GM12878 (cell line): Measurements from ENCODE around the gene FBXO3. TPM values are rescaled to one million over a fixed set of nuclear protein-coding genes. Genes with fewer than 3 reads are reported as not detected.

Experiments
- ATAC-seq: fragments of 200-7000 bp; cut with Tn5 transposase; 3 replicates; pipeline ENCODE4 v1.9.1; 2020; ENCODE audit warnings: mild to moderate bottlenecking, moderate library complexity
- BruUV-seq: library from RNA; stranded (reverse); fragments of 400-500 nt; replicated peaks from 2 replicates; lab custom pipeline; 2021; lab: Mats Ljungman, UMichigan
- CTCF ChIA-PET: fragments of 300-600 bp; sonication (Branson Sonifier 250); formaldehyde crosslinking; extraction: SDS; loops from one replicate; lab custom pipeline; 2021; ENCODE audit warnings: inconsistent platforms; lab: Yijun Ruan, JAX
- POLR2A ChIA-PET: fragments of 350-600 bp; formaldehyde crosslinking; extraction: SDS; loops from one replicate; lab custom pipeline; 2021; ENCODE audit warnings: inconsistent platforms; lab: Charles Lee
- RAD21 ChIA-PET: fragments of 300-600 bp; sonication (Branson Sonifier 250); formaldehyde crosslinking; loops from one replicate; lab custom pipeline; 2023; ENCODE audit warnings: antibody characterized with exemption; ENCODE audit not compliant: unreplicated experiment; lab: Charles Lee
- SMC1A ChIA-PET: fragments of 300-600 bp; sonication (Branson Sonifier 250); formaldehyde crosslinking; loops from one replicate; lab custom pipeline; 2023; ENCODE audit not compliant: unreplicated experiment, uncharacterized antibody; lab: Charles Lee
- DNase-seq: peaks from one replicate; pipeline ENCODE4 v3.0.0-alpha.2; 2011; ENCODE audit warnings: low read depth, low spot score
- FAIRE-seq: peaks from 3 replicates; lab custom pipeline; 2011; peaks lifted over from hg19 to GRCh38; lab: Jason Lieb, UNC
- H2AFZ ChIP-seq: 2 replicates; pipeline ENCODE4 v1.6.0; 2011; ENCODE audit warnings: low read depth, low read length, control low read depth; ENCODE audit not compliant: control insufficient read depth
- H3K27ac ChIP-seq: 2 replicates; pipeline ENCODE4 v1.5.1; 2011; ENCODE audit warnings: control low read depth; ENCODE audit not compliant: control insufficient read depth, insufficient read depth
- H3K27me3 ChIP-seq, 2 experiments: replicated peaks in 1 of 2; 2 replicates each; pipeline versions ENCODE4 v1.6.0 to v1.6.1; 2011; ENCODE audit warnings: low read length in 1 of 2; ENCODE audit not compliant: control insufficient read depth in 2 of 2, insufficient read depth in 2 of 2
- H3K36me3 ChIP-seq, 2 experiments: 2 replicates each; pipeline ENCODE4 v1.5.1; 2011; ENCODE audit warnings: low read length in 1 of 2; ENCODE audit not compliant: control insufficient read depth in 2 of 2, insufficient read depth in 2 of 2
- H3K4me1 ChIP-seq: 2 replicates; pipeline ENCODE4 v1.6.1; 2011; ENCODE audit warnings: mild to moderate bottlenecking, low read length, moderate library complexity, mixed read lengths; ENCODE audit not compliant: control insufficient read depth, insufficient read depth
- H3K4me2 ChIP-seq: 2 replicates; pipeline ENCODE4 v1.6.0; 2011; ENCODE audit warnings: control low read depth; ENCODE audit not compliant: control insufficient read depth, insufficient read depth
- H3K4me3 ChIP-seq: fragments of 200-600 bp; sonication (generic); 2 replicates; pipeline ENCODE4 v1.5.1; 2016
- H3K79me2 ChIP-seq: 2 replicates; pipeline ENCODE4 v1.6.0; 2011; ENCODE audit warnings: low read length; ENCODE audit not compliant: control insufficient read depth, insufficient read depth
- H3K9ac ChIP-seq: 2 replicates; pipeline ENCODE4 v1.8.0; 2011; ENCODE audit warnings: low read length, control low read depth, mixed read lengths; ENCODE audit not compliant: control insufficient read depth, insufficient read depth
- H3K9me3 ChIP-seq: replicated peaks from 3 replicates; pipeline ENCODE4 v1.5.1; 2011; ENCODE audit warnings: mild to moderate bottlenecking, low read length; ENCODE audit not compliant: control insufficient read depth, insufficient read depth
- H4K20me1 ChIP-seq: 2 replicates; pipeline ENCODE4 v1.6.0; 2011; ENCODE audit not compliant: control insufficient read depth, insufficient read depth
- CHD4 ChIP-seq: fragments of 200-600 bp; sonication (generic); IDR thresholded peaks from 2 replicates; pipeline ENCODE4 v1.6.1; 2016; ENCODE audit warnings: mild to moderate bottlenecking
- EED ChIP-seq: sonication (generic); IDR thresholded peaks from 2 replicates; pipeline ENCODE4 v1.6.1; 2016; ENCODE audit warnings: antibody characterized with exemption, low read depth
- IKZF1 ChIP-seq: fragments of 450-650 bp; conservative IDR thresholded peaks from 2 replicates; pipeline ENCODE4 v1.6.1; 2017; ENCODE audit warnings: antibody characterized with exemption, mild to moderate bottlenecking
- NFYB ChIP-seq: IDR thresholded peaks from 2 replicates; pipeline ENCODE4 v1.6.1; 2011; ENCODE audit warnings: low read depth, mild to moderate bottlenecking, low read length, improper control_type of control experiment, moderate library complexity; ENCODE audit not compliant: insufficient read depth
- NRF1 ChIP-seq: conservative IDR thresholded peaks from 2 replicates; pipeline ENCODE4 v1.6.1; 2011; ENCODE audit warnings: mild to moderate bottlenecking, low read depth, low read length, improper control_type of control experiment
- WGBS: methylation state at CpG from one replicate; pipeline ENCODE4 v1.1.6; 2016; ENCODE audit warnings: low lambda C conversion rate; ENCODE audit not compliant: insufficient replicate concordance, insufficient coverage; ENCODE audit errors: missing lambda C conversion rate; 5-methylcytosine and 5-hydroxymethylcytosine counted together
- in situ Hi-C: fragments of 300-500 bp; cut with MboI; formaldehyde crosslinking; loops from 9 replicates; pipeline ENCODE4 v1.14.3; 2018; ENCODE audit warnings: mixed read lengths
- intact Hi-C: fragments of 100-400 bp; cut with micrococcal nuclease; formaldehyde crosslinking; loops from one replicate; pipeline ENCODE4 v1.14.2; 2022; ENCODE audit not compliant: unreplicated experiment
- polyA plus RNA-seq, 11 experiments: library from polyadenylated mRNA; depleted of rRNA in 4 of 11; unstranded in 6 of 11; stranded (reverse) in 5 of 11; fragments of >200 nt; fragmentation: Nextera tagmentation in 4 of 11; fragmentation: Illumina TruSeq in 1 of 11; extraction: Ambion mirVana in 4 of 11; extraction: Trizol in 1 of 11; gene quantifications; 1 replicate in 1 of 11; 2 replicates in 10 of 11; pipeline versions ENCODE4 v1.2.1 to v1.2.3, GENCODE V29; 2011 to 2016; ENCODE audit warnings: inconsistent platforms in 2 of 11, missing spikeins in 2 of 11, low read depth in 1 of 11
- total RNA-seq, 4 experiments: library from RNA; depleted of rRNA in 3 of 4; stranded (reverse); fragments of >200 nt in 3 of 4; fragmentation: Illumina TruSeq in 1 of 4; extraction: Trizol in 1 of 4; gene quantifications; 2 replicates each; pipeline versions ENCODE4 v1.2.1 to v1.2.3, GENCODE V29; 2013 to 2021
- TF ChIP-seq, protein P1 (sequence below): fragments of 150-350 bp; IDR thresholded peaks from 2 replicates; pipeline ENCODE4 v1.6.1; 2016; ENCODE audit warnings: low read depth, low read length
- TF ChIP-seq, protein P2 (sequence below): fragments of 450-650 bp; IDR thresholded peaks from 2 replicates; pipeline ENCODE4 v1.6.1; 2017; ENCODE audit warnings: mild to moderate bottlenecking, low read depth, inconsistent platforms; ENCODE audit not compliant: poor library complexity, severe bottlenecking

FBXO3 gene
- total and polyA plus RNA-seq, 10 of the 15 experiments (the other 5 are each of a cell fraction or from before 2014, with no cell fraction given): 8.9 to 33.4 (median 13.8) TPM

DNA sequence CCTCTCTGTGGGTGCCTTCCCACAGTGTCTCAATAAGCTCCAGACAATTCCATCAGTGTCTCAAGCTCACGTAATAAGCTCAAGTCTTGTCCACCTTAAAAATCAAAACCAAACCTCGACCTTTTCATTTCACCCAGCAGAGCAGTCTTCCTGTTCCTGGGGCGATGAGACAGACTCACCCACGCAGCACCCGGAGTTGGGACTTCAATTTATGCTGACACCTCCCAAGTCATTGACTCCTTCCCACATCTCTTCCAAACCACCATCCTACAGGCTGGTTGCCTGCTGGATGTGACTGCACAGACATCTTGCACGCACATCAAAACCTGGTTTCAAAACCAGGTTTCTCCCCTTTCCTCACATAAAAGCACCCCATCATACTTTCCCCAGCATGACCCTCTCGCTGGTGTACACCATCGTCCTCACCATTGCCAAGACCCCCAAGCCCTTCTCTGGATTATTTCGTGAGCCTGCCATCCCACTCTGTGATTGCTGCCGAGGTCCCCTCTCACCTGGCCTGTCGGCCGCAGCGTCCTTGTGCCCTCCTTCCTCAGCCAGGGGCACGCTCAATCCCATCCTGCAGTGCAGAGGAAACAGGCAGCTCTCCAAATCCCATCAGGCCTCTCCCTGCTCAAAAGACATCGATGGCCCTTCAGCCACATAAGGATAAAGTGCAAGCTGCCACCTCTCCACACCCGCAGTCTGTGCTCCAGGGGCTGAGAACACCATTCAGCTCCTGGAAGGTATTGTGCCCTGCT lies 45.1 kb upstream of the FBXO3 start:
- DNase-seq: no peak
- ATAC-seq: no peak
- intact Hi-C loops (loop anchor here (10.0 kb wide), 1 partner anchor 275 kb away; no protein-coding TSS in a partner anchor), in situ Hi-C loops (loop anchor here (10.0 kb wide), 1 partner anchor 455 kb away; no protein-coding TSS in a partner anchor)
- H3K4me1 ChIP-seq: no peaks in the 10 kb centered on the region
- no TSS peak for BruUV-seq
- CTCF ChIA-PET: interaction anchor here (0.6 to 1.8 kb wide), 3 partner anchors 11 to 42 kb away, joined by 3 to 5 read pairs (median 3); no protein-coding TSS in a partner anchor
- no peak overlapping the region for H3K27ac ChIP-seq
- H3K4me2 ChIP-seq: no peak overlapping the region
- no peak for TF ChIP-seq NRF1
- TF ChIP-seq, protein P1, sequence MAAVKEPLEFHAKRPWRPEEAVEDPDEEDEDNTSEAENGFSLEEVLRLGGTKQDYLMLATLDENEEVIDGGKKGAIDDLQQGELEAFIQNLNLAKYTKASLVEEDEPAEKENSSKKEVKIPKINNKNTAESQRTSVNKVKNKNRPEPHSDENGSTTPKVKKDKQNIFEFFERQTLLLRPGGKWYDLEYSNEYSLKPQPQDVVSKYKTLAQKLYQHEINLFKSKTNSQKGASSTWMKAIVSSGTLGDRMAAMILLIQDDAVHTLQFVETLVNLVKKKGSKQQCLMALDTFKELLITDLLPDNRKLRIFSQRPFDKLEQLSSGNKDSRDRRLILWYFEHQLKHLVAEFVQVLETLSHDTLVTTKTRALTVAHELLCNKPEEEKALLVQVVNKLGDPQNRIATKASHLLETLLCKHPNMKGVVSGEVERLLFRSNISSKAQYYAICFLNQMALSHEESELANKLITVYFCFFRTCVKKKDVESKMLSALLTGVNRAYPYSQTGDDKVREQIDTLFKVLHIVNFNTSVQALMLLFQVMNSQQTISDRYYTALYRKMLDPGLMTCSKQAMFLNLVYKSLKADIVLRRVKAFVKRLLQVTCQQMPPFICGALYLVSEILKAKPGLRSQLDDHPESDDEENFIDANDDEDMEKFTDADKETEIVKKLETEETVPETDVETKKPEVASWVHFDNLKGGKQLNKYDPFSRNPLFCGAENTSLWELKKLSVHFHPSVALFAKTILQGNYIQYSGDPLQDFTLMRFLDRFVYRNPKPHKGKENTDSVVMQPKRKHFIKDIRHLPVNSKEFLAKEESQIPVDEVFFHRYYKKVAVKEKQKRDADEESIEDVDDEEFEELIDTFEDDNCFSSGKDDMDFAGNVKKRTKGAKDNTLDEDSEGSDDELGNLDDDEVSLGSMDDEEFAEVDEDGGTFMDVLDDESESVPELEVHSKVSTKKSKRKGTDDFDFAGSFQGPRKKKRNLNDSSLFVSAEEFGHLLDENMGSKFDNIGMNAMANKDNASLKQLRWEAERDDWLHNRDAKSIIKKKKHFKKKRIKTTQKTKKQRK: no peak
- TF ChIP-seq NFYB: no peak
- TF ChIP-seq, protein P2, sequence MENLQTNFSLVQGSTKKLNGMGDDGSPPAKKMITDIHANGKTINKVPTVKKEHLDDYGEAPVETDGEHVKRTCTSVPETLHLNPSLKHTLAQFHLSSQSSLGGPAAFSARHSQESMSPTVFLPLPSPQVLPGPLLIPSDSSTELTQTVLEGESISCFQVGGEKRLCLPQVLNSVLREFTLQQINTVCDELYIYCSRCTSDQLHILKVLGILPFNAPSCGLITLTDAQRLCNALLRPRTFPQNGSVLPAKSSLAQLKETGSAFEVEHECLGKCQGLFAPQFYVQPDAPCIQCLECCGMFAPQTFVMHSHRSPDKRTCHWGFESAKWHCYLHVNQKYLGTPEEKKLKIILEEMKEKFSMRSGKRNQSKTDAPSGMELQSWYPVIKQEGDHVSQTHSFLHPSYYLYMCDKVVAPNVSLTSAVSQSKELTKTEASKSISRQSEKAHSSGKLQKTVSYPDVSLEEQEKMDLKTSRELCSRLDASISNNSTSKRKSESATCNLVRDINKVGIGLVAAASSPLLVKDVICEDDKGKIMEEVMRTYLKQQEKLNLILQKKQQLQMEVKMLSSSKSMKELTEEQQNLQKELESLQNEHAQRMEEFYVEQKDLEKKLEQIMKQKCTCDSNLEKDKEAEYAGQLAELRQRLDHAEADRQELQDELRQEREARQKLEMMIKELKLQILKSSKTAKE: no peak
- no peak for TF ChIP-seq EED
- no peak for TF ChIP-seq IKZF1
- no peak for TF ChIP-seq CHD4
- POLR2A ChIA-PET: interaction anchor here (1.0 kb wide), 1 partner anchor 13 kb away, joined by 3 read pairs; no protein-coding TSS in a partner anchor
- 37% methylated on average over 16 of the region's 16 CpGs for WGBS
- RAD21 ChIA-PET: interaction anchor here (1.2 kb wide), 1 partner anchor 12 kb away, joined by 3 read pairs; no protein-coding TSS in a partner anchor
- H2AFZ ChIP-seq: no peak overlapping the region
- H3K9ac ChIP-seq: no peak overlapping the region
- no peaks in the 10 kb centered on the region for H3K36me3 ChIP-seq
- no peaks in the 10 kb centered on the region for H3K79me2 ChIP-seq
- no peak overlapping the region for H3K4me3 ChIP-seq
- SMC1A ChIA-PET: interaction anchor here (1.2 kb wide), 1 partner anchor 179 kb away, joined by 3 read pairs; no protein-coding TSS in a partner anchor
- H3K9me3 ChIP-seq: no peaks in the 10 kb centered on the region
- peaks cover 3 to 6% of the 10 kb centered on the region in 2 experiments; a peak in 3 of 4 replicates for H3K27me3 ChIP-seq
- H4K20me1 ChIP-seq: no peaks in the 10 kb centered on the region
- no peak for FAIRE-seq
